ENCODE measurements around the gene EVC.
"Not testable (repeated sequence)": the region's sequence is repeated elsewhere in the genome, so short reads cannot be mapped to it uniquely, and the experiment has no call there.

Gene EVC

GRCh38 chr4:5708449-5709206 lies 2.4 kb upstream of the EVC start, which contains the start of gene EVC2:
Gene EVC2 (minus strand): TSS chr4:5708559. CDS start chr4:5708513, 46 bp downstream.
- no peak for DNase-seq (ENCODE audit: low spot score)

DNA sequence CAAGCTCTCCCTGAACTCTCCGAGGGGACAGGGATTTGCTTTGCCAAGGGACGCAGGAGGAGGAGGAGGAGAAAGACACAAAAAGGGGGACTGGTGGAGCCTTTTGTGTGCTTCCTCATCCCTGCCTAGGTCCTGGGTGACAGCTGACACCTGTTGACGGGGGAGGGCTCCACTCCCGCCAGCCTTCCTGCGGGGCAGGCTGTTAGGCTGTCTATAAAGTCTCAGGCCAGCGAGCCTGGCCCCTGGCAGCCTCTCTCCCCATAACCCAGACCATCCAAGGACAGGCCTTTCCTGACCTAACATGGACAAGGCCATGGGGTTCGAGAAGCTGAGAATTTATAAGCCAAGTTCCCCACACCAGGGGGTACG lies 1.8 kb upstream of the EVC start:
- DNase-seq (ENCODE audit: low spot score) = no peak

DNA sequence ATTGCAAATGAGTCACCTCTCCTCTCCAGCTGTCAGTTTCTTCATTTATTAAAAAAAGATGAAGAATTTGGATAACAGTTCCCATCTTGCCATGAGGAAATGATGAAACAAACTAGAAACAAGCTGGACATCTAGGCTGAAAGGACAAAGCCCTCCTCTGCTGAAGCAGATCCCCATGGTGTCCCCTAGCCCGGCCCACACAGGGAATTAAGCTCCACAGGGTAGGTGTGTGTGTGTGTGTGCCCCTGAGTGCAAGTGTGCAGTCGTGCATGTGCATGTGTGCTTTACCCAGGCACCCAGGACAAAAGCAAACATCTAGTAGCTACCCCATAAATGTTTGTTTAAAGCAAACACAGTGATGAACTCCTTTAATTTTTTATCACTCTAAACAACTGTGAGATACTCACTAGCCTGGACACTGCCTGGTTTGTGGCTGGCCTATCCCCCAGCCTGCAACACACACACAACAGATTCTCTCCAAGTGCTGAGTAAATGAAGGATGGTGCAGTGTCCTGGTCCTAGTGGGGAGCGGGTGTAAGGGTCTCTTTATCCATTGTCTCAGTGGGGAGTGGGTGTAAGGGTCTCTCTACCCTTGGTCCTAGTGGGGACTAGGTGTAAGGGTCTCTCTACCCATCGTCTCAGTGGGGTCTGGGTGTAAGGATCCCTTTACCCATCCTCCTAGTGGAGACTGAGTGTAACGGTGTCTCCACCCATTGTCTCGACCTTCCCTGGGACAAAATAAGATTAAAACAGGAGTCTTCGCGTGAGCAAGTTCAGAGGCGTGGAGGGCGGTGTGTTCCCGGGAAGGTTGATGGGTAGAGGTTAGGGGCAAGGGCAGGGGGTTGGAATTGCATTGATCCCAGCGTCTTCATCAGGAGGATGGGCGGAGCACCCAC lies 688 bp upstream of the EVC start:
- DNase-seq (ENCODE audit: low spot score) = no peak

DNA sequence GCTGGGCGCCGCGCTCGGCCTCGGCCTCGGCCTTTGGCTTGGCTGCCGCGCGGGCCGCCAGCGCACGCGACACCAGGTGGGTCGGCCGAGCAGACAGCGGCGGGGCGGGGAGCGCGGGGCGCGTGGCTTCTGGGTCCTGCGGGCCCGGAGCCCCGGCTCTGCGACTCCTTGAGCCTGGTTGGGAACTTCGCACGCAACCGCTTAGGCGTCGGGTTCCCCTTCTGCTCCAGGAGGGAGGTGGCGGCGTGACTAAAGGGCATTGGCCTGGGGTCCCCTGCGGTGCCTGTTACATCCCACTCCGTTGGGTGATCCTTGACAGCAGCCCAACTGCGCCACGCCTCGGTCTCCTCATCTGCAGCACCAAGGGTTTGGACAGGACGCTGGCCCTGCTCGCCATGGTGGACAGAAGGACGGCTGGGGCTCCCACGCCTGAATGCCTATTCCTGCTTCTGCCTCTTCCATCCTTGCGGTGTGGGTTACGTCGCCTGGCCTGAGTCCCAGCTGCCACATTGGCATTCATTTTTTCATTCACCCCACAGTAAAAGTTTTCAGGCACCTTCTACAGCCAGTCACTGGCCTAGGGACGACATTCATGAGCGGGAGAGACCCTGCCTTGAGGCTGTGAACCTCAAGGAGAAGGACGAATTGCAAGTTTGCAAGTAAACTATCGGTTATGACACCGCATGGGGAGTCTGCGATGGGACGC lies 631 bp downstream of the EVC start:
- DNase-seq (ENCODE audit: low spot score) = no peak

DNA sequence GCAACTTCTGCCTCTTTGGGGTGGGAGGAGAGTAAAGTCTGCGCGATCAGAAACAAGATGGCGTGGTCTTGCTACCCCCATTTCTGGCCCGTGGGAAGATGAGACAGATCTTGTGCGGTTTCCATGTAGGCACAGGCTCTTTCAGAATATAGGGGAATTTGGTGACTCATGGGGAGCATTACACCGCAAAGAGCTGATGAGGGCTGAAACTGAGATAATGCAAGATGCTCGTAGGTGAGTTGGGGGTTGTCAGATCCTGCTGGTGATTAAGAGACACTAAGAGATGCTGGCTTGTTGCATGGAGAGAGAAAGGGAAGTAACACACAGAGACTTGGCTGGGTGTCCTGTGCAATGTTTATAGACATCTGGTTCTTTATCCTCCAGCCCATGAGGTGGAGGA lies 1.5 kb downstream of the EVC start:
- DNase-seq (ENCODE audit: low spot score) = no peak

DNA sequence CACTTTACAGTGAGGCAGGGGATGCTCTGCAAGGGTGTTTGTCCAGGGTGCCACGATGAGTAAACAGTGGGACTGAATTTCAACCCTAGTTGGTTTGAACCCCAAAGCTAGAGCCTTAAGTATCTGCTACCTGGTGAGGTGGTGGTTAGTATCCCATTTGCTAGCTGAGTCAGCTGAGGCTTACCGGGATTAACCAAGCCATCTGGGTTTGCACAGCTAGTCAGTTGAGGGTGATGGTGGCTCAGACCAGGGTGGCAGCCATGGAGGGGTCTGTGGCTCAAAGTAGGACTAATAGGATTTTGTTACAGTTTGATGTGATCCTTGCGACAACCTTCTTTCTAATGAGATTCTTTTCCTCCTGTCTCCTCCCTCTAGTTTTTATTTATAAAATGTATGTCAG lies 1.9 kb downstream of the EVC start:
- no peak for DNase-seq (ENCODE audit: low spot score)

- DNase-seq (ENCODE audit: low spot score) = no peak
These were observed 2.9 kb downstream of the EVC start for GRCh38 chr4:5713861-5714260.

- no peak for DNase-seq (ENCODE audit: low spot score)
These were observed 4.4 kb downstream of the EVC start for GRCh38 chr4:5715357-5715756.

DNA sequence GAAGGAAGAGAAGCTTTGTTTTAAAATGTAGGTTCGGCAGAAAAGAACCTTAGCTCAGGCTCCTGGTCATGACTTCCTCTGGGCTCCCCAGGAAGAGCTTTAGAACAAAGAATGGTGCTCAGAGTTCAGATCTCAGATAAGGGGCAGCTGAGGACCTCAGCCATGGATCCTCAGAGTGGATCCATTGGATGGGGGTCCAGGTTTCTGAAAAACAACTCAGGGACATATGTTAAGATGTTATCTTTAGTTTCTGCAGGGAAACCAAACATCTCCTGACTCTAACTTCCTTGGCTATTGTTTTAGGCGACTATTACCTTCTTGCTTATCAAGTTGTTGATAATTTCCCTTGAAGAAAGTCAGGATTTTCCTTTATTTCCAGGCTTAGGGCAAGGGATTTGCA lies 5.4 kb downstream of the EVC start:
- no peak for DNase-seq (ENCODE audit: low spot score)

DNA sequence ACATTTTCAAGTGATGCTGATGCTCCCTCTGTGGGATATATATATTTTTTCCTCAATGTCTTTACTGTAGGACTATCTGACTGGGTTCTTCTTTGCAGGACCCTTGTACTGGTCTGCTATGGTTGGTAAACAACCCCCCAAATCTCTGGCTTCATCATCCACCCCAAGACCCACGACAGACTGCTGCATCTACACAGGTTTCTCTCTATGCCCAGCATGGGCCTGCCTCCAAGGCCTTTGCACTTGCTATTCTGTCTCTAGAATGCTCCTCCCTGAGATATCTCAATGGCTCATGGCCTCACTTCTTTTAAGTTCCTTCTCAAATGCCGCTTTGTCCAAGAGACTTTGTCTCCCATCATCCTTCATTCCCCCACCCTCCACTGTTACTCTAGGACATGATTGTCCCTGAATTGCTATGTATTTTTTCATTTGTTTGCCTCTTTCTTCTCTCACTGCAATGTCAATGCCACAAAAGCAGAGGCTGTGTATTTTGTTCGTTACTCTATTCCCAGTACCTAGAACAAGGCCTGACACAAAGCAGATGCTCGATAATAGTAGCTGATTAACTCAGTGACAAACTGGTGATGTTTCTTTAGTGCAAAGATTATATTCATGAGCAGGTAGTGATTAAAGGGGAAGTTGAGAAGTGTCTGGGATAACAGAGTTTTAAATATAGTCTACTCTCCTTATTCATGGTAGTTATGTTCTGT lies 6.6 kb downstream of the EVC start:
- DNase-seq (ENCODE audit: low spot score) = no peak

- no peak for DNase-seq (ENCODE audit: low spot score)
These were observed 7.4 kb downstream of the EVC start for GRCh38 chr4:5718411-5718810.

DNA sequence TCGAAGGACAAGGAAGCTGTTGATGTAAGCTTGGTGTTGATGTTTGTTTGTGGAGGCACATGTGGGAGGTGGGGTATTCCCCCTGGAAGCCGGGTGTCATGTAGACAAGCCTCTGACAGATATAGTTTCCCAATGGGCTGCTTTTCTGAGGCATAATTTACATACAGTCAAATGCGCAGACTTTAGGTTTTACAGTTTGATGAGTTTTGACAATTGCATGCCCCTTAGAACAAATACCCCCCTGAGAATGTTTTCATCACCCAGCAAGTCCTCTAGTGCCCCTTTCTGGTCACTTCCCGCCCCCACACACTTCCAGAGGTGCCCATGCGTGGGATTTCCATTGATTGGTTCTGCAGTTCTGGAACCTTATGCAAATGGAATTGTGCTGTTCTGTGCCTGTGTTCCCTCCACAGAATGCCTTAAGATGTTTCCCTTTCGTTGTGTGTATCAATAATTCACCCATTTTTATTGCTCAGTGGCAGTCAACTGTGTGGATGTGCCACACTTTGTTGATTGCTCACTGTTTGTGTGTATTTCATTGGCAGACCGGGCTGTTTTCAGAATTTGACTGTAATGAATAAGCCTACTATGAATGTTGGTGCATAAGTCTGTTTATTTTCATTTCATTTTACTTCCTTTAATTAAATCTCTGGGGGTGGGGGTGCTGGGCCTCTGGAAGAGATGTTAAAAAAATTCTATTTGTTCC lies 8.5 kb downstream of the EVC start:
- DNase-seq (ENCODE audit: low spot score) = no peak

- DNase-seq (ENCODE audit: low spot score) = no peak
These were observed 9.3 kb downstream of the EVC start for GRCh38 chr4:5720157-5720850.

- DNase-seq (ENCODE audit: low spot score) = no peak
These were observed 10.0 kb downstream of the EVC start for GRCh38 chr4:5720980-5721379.

DNA sequence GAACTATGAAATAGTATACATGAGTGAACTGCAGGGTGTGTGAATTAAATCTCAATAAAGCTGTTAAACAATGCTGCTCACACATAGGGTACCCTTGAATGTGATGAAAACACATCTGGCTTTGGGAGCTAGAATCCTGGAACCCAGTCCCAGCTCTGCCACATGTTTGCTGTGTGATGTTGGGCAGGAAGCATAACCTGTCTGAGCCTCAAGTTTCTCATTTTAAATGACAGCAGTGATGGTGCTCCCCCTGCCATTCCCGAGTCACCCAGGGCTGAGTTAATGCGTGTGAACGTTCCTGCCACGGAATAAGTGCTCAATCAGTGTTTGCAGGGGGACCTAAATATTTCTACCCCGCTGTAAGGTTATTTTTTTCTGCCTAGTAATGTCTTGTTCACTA lies 10.9 kb downstream of the EVC start:
- no peak for DNase-seq (ENCODE audit: low spot score)

GRCh38 chr4:5722328-5722727 lies 11.3 kb downstream of the EVC start:
- DNase-seq (ENCODE audit: low spot score) = no peak

DNA sequence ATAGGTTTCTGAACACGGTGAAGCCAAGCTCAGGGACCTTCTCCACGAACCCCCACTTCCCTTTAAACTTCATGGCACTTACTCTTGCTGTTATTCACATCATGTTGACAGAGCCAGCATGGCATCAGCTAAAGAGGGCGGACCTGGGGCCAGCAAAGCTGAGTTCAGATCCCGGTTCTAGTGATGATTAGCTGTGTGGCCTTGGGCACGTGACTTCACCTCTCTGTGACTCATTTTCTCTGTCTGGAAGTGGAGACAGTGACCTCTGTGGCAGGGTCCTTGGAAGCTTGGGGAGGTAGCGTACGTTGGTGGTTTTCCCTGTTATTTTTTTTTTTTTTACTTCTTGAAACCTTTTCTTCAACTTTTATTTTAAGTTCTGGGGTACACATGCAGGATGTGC lies 13.4 kb downstream of the EVC start:
- no peak for DNase-seq (ENCODE audit: low spot score)

- DNase-seq (ENCODE audit: low spot score) = not testable (repeated sequence)
These were observed 17.4 kb downstream of the EVC start for GRCh38 chr4:5728412-5728811.

GRCh38 chr4:5730436-5730835 lies 19.4 kb downstream of the EVC start:
- no peak for DNase-seq (ENCODE audit: low spot score)

Measured in LoVo (cell line).